Upper lobe of left lung (tissue), 6 donors: Measurements from ENCODE around the gene PAM. TPM values are rescaled to one million over a fixed set of nuclear protein-coding genes. Genes with fewer than 3 reads are reported as not detected.

Experiments
- ATAC-seq, 2 donors: fragments of 200-7000 bp; cut with Tn5 transposase; one replicate each; pipeline ENCODE4 v1.9.1; 2022; ENCODE audit warnings: mild to moderate bottlenecking in 2 of 2, moderate library complexity in 2 of 2; ENCODE audit not compliant: low FRiP score in 2 of 2
- DNase-seq, 2 donors: peaks; one replicate each; pipeline ENCODE4 v3.0.0-alpha.2; 2019 to 2020
- H3K27ac ChIP-seq, 4 donors: fragments of 200-600 bp; sonication (generic); one replicate each; pipeline ENCODE4 v1.5.1; 2016 to 2019
- H3K27me3 ChIP-seq, 4 donors: fragments of 200-600 bp; sonication (generic); one replicate each; pipeline ENCODE4 v1.5.1; 2017 to 2019
- H3K36me3 ChIP-seq, 4 donors: fragments of 200-600 bp; sonication (generic); one replicate each; pipeline ENCODE4 v1.5.1; 2016 to 2019
- H3K4me1 ChIP-seq, 4 donors: fragments of 200-600 bp; sonication (generic); one replicate each; pipeline ENCODE4 v1.5.1; 2018 to 2019
- H3K4me3 ChIP-seq, 4 donors: fragments of 200-600 bp; sonication (generic); one replicate each; pipeline ENCODE4 v1.5.1; 2017 to 2019; ENCODE audit warnings: mild to moderate bottlenecking in 2 of 4, moderate library complexity in 1 of 4
- H3K9me3 ChIP-seq, 4 donors: fragments of 200-600 bp; sonication (generic); one replicate each; pipeline ENCODE4 v1.5.1; 2018 to 2019
- CTCF ChIP-seq, 6 experiments: fragments of 450-650 bp in 4 of 6; fragments of 200-600 bp in 2 of 6; sonication (generic) in 2 of 6; IDR thresholded peaks; one replicate each; pipeline ENCODE4 v1.5.1; 2016 to 2019; ENCODE audit warnings: antibody characterized with exemption in 6 of 6
- EP300 ChIP-seq, 4 donors: sonication (generic); formaldehyde crosslinking; IDR thresholded peaks; one replicate each; pipeline ENCODE4 v1.5.1; 2017; ENCODE audit warnings: antibody characterized with exemption in 4 of 4, control low read depth in 2 of 4
- POLR2A ChIP-seq, 4 donors: fragments of 450-650 bp; IDR thresholded peaks; one replicate each; pipeline ENCODE4 v1.5.1; 2016 to 2017; ENCODE audit warnings: antibody characterized with exemption in 4 of 4, mild to moderate bottlenecking in 2 of 4
- POLR2AphosphoS5 ChIP-seq, 2 donors: sonication (generic); formaldehyde crosslinking; IDR thresholded peaks; one replicate each; pipeline ENCODE4 v1.5.1; 2017; ENCODE audit warnings: antibody characterized with exemption in 2 of 2
- WGBS, 2 donors: methylation state at CpG; one replicate each; pipeline ENCODE4 v1.1.5; 2017 to 2018; 5-methylcytosine and 5-hydroxymethylcytosine counted together
- total RNA-seq, 6 donors: library from RNA; depleted of rRNA in 4 of 6; stranded (reverse); fragments of >200 nt in 4 of 6; gene quantifications; one replicate each; pipeline versions ENCODE4 v1.1.0 to v1.2.1, GENCODE V29; 2016 to 2021
- donor health status: DM: no; HTN: no; CAD: no; lungs with moderate emphysema.
- donor health status: DM: no; HTN: yes; CAD: no; lungs with severe emphysema.

PAM gene
- total RNA-seq, 6 donors from 2014 or later: 91.1 to 428 (median 212) TPM

- TF ChIP-seq CTCF (IDR thresholded peaks at IDR 0.05): no peak
- TF ChIP-seq POLR2A (IDR thresholded peaks at IDR 0.05): no peak
- no peak for TF ChIP-seq EP300 (IDR thresholded peaks at IDR 0.05)
- no peak for TF ChIP-seq POLR2AphosphoS5 (IDR thresholded peaks at IDR 0.05)
- Histone ChIP-seq H3K27ac (no peak overlapping the region), H3K36me3 (peaks cover 0 to 9% (median 0%) of the 10 kb centered on the region in 4 donors), H3K4me3 (no peak overlapping the region), H3K9me3 (no peaks in the 10 kb centered on the region), H3K27me3 (no peaks in the 10 kb centered on the region), H3K4me1 (no peaks in the 10 kb centered on the region)
- 98 to 100% methylated on average over 2 of the region's 2 CpGs for WGBS, 2 donors
- ATAC-seq: no peak
- no peak for DNase-seq
Measured at GRCh38 chr5:102937894-102938293, 182.8 kb downstream of the PAM start.

- no peak overlapping the region for H3K4me3 ChIP-seq
- TF ChIP-seq EP300 (IDR thresholded peaks at IDR 0.05): no peak
- TF ChIP-seq POLR2AphosphoS5 (IDR thresholded peaks at IDR 0.05): no peak
- no peak for TF ChIP-seq CTCF (IDR thresholded peaks at IDR 0.05)
- no peak for TF ChIP-seq POLR2A (IDR thresholded peaks at IDR 0.05)
- peaks cover 0 to 2% (median 0%) of the 10 kb centered on the region in 4 donors for H3K36me3 ChIP-seq
- H3K27ac ChIP-seq: no peak overlapping the region
- 94 to 97% methylated on average over 5 of the region's 5 CpGs for WGBS, 2 donors
- DNase-seq: no peak
- no peaks in the 10 kb centered on the region for H3K9me3 ChIP-seq
- ATAC-seq: no peak
- H3K4me1 ChIP-seq: no peaks in the 10 kb centered on the region
- H3K27me3 ChIP-seq: no peaks in the 10 kb centered on the region
Measured at GRCh38 chr5:102941111-102941510, 186.0 kb downstream of the PAM start.

GRCh38 chr5:102946414-102946813 lies 191.3 kb downstream of the PAM start:
- H3K27ac ChIP-seq: no peak overlapping the region
- no peak for DNase-seq
- H3K4me1 ChIP-seq: no peaks in the 10 kb centered on the region
- no peaks in the 10 kb centered on the region for H3K9me3 ChIP-seq
- ATAC-seq: no peak
- H3K4me3 ChIP-seq: no peak overlapping the region
- TF ChIP-seq POLR2AphosphoS5 (IDR thresholded peaks at IDR 0.05): no peak
- no peak for TF ChIP-seq EP300 (IDR thresholded peaks at IDR 0.05)
- no peak for TF ChIP-seq CTCF (IDR thresholded peaks at IDR 0.05)
- no peak for TF ChIP-seq POLR2A (IDR thresholded peaks at IDR 0.05)
- H3K36me3 ChIP-seq: peaks cover 0 to 34% (median 0%) of the 10 kb centered on the region in 4 donors
- H3K27me3 ChIP-seq: no peaks in the 10 kb centered on the region

GRCh38 chr5:102946971-102947370 lies 191.9 kb downstream of the PAM start:
- Histone ChIP-seq H3K4me3 (no peak overlapping the region), H3K27me3 (no peaks in the 10 kb centered on the region), H3K27ac (no peak overlapping the region), H3K4me1 (no peaks in the 10 kb centered on the region), H3K9me3 (no peaks in the 10 kb centered on the region), H3K36me3 (peaks cover 0 to 35% (median 0%) of the 10 kb centered on the region in 4 donors)
- 87 to 91% methylated on average over 2 of the region's 2 CpGs for WGBS, 2 donors
- TF ChIP-seq EP300 (IDR thresholded peaks at IDR 0.05) (no peak), CTCF (IDR thresholded peaks at IDR 0.05) (no peak), POLR2AphosphoS5 (IDR thresholded peaks at IDR 0.05) (no peak), POLR2A (IDR thresholded peaks at IDR 0.05) (no peak)
- ATAC-seq (no peak), DNase-seq (no peak)

- WGBS, 2 donors: 26 to 38% methylated on average over 1 of the region's 1 CpG
Measured at GRCh38 chr5:102955488-102955887, 200.4 kb downstream of the PAM start.

More at GRCh38 chr5:102955488-102955887, 200.4 kb downstream of the PAM start:
- no peak for DNase-seq
- H3K9me3 ChIP-seq: no peaks in the 10 kb centered on the region
- TF ChIP-seq POLR2A (IDR thresholded peaks at IDR 0.05) (no peak), CTCF (IDR thresholded peaks at IDR 0.05) (no peak), POLR2AphosphoS5 (IDR thresholded peaks at IDR 0.05) (no peak), EP300 (IDR thresholded peaks at IDR 0.05) (no peak)
- no peak overlapping the region for H3K27ac ChIP-seq
- no peaks in the 10 kb centered on the region for H3K27me3 ChIP-seq
- no peaks in the 10 kb centered on the region for H3K4me1 ChIP-seq
- peaks cover 0 to 19% (median 0%) of the 10 kb centered on the region in 4 donors for H3K36me3 ChIP-seq
- ATAC-seq: no peak
- no peak overlapping the region for H3K4me3 ChIP-seq
